GM18867 (cell line): ENCODE results near the gene SCAF11.
"Not testable (repeated sequence)": the region's sequence is repeated elsewhere in the genome, so short reads cannot be mapped to it uniquely, and the experiment has no call there.

Experiments used
- ATAC-seq: cut with Tn5 transposase; IDR thresholded peaks from one replicate; pipeline ENCODE4 v1.9.1; 2021; ENCODE audit warnings: mild to moderate bottlenecking, moderate library complexity; ENCODE audit not compliant: unreplicated experiment

Gene SCAF11

GRCh38 chr12:45990468-45991283, at the start of gene SCAF11:
Gene SCAF11, minus strand, starts transcription at chr12:45990574. Its CDS starts 26,407 bp downstream, at chr12:45964167.
- ATAC-seq, result peak; percentile 69

GRCh38 chr12:46037066-46037465, 46.7 kb upstream of the SCAF11 start:
- ATAC-seq, result not testable (repeated sequence)

GRCh38 chr12:46027172-46027571, 36.8 kb upstream of the SCAF11 start:
- no peak for ATAC-seq

GRCh38 chr12:46024099-46024498, 33.7 kb upstream of the SCAF11 start:
- ATAC-seq, result no peak

- no peak for ATAC-seq
Measured at GRCh38 chr12:46020768-46021167, 30.4 kb upstream of the SCAF11 start.

GRCh38 chr12:46018712-46019111, 28.3 kb upstream of the SCAF11 start:
- not testable (repeated sequence) for ATAC-seq

GRCh38 chr12:46017866-46018375, 27.5 kb upstream of the SCAF11 start:
- not testable (repeated sequence) for ATAC-seq

GRCh38 chr12:46005823-46006222, 15.4 kb upstream of the SCAF11 start:
- no peak for ATAC-seq

GRCh38 chr12:46005151-46005797, 14.9 kb upstream of the SCAF11 start:
- no peak for ATAC-seq

- ATAC-seq, result no peak
Measured at GRCh38 chr12:46004715-46005114, 14.3 kb upstream of the SCAF11 start.

GRCh38 chr12:46000076-46000475, 9.7 kb upstream of the SCAF11 start:
- not testable (repeated sequence) for ATAC-seq

- no peak for ATAC-seq
Measured at GRCh38 chr12:45994736-45995135, 4.4 kb upstream of the SCAF11 start.

- peak; percentile 25 for ATAC-seq
Measured at GRCh38 chr12:45991284-45992249, 1.2 kb upstream of the SCAF11 start.

GRCh38 chr12:45989721-45990467, 480 bp downstream of the SCAF11 start:
- peak; percentile 29 for ATAC-seq

- no peak for ATAC-seq
Measured at GRCh38 chr12:45989287-45989686, 1.1 kb downstream of the SCAF11 start.

GRCh38 chr12:45988264-45988663, 2.1 kb downstream of the SCAF11 start:
- no peak for ATAC-seq

- no peak for ATAC-seq
Measured at GRCh38 chr12:45987340-45987727, 3.0 kb downstream of the SCAF11 start.

GRCh38 chr12:45986641-45987339, 3.6 kb downstream of the SCAF11 start:
- ATAC-seq, result no peak

- ATAC-seq, result no peak
Measured at GRCh38 chr12:45981075-45981837, 9.1 kb downstream of the SCAF11 start.
